Nephron progenitor cell (in vitro differentiated cells): ENCODE measurements around the gene ZNF501.

Source experiments
- DNase-seq: peaks from one replicate; pipeline ENCODE4 v3.0.0; 2021
- H3K27ac Mint-ChIP-seq: 2 replicates; pipeline ENCODE4 v1.8.0; 2021; ENCODE audit warnings: mild to moderate bottlenecking, moderate library complexity, mixed read lengths
- H3K27me3 Mint-ChIP-seq: 2 replicates; pipeline ENCODE4 v1.8.0; 2021; ENCODE audit warnings: mild to moderate bottlenecking, low read depth, mixed read lengths; ENCODE audit not compliant: poor library complexity
- H3K36me3 Mint-ChIP-seq: 2 replicates; pipeline ENCODE4 v1.8.0; 2021; ENCODE audit warnings: low read depth, mixed read lengths
- H3K4me1 Mint-ChIP-seq: 2 replicates; pipeline ENCODE4 v1.8.0; 2021; ENCODE audit warnings: mixed read lengths
- H3K4me3 Mint-ChIP-seq: 2 replicates; pipeline ENCODE4 v1.8.0; 2021; ENCODE audit warnings: mild to moderate bottlenecking, moderate library complexity, mixed read lengths
- H3K9me3 Mint-ChIP-seq: 2 replicates; pipeline ENCODE4 v1.8.0; 2021; ENCODE audit warnings: mild to moderate bottlenecking, moderate library complexity, mixed read lengths
- CTCF ChIP-seq: fragments of 200-600 bp; sonication (generic); IDR thresholded peaks from 2 replicates; pipeline ENCODE4 v1.5.0; 2021; ENCODE audit warnings: antibody characterized with exemption

The ZNF501 gene

DNA sequence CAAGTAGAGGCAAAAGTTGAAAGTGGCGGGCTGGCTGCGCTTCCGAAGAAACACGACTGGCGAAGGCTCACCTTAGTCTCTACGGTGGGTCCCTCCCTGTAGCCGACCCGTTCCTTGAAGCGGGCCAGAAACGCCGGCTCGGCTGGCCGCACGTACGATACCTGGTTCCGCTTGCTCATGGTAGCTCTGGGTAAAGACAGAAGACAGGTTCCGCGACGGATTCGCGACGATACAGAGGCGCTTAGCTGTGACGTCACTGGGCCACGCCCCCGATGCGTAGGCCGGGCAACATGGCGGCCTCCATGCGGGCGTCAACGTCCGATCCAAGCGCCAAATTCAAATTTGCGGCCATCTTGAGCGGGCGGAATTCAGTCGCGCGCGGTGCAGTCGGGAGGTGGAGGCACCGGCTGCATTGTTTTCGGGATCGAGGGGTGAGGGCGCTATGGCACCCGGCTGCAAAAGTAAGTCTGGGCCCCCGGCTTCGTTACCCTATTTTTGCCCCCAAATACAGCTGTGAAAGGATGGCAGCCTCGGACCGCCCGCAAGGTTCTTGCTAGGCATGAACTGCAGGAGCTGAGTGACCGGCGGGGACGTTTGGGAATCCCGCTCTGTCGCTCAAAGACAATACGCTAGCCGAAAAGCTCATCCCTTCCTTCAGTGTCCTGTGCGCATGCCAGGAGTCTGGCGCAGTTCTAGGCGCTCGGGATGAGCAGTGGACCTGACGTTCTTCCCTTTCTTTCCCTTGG, 32.2 kb downstream of the ZNF501 start, which contains the start of the genes KIAA1143 and KIF15:
KIAA1143 (minus strand) TSS at position 196 of the 746 bp plus-strand sequence; CDS start at position 179, 17 bp downstream.
KIF15 (plus strand) TSS at position 371 of the 746 bp plus-strand sequence; CDS start at position 443, 72 bp downstream.
- peaks cover 96% of the 10 kb centered on the region for H3K9me3 Mint-ChIP-seq

DNA sequence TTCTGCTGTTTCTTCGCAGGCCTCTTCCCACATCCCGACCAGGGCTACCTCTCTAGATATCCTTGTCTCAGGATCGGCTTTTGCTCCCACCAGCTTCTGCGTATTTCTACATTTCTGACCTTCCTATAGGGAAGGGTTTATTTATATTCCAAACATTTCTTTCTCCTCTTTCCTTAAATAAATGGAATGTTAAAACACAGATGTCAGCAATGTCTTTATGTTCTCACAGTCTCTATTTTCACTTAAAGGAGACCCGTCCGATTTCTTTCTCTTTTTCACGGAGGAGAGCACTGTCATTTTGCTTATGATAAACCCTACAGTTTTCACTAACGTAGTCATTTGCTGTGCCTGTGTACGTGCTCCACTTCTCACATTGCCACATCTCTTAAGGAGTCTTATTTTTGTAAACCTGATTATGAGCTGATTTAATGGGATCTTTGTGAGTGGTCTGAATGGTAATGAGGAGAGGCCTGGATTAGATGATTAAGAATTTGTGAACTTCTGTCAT, 32.8 kb downstream of the ZNF501 start:
- peaks cover 87% of the 10 kb centered on the region for H3K36me3 Mint-ChIP-seq
- TF ChIP-seq CTCF, result no peak
- DNase-seq, result no peak
- H3K9me3 Mint-ChIP-seq, result peaks cover 96% of the 10 kb centered on the region
- H3K27me3 Mint-ChIP-seq, result no peaks in the 10 kb centered on the region
- peak overlapping the region; percentile 91 for H3K4me3 Mint-ChIP-seq
- peaks cover 10% of the 10 kb centered on the region for H3K4me1 Mint-ChIP-seq
- H3K27ac Mint-ChIP-seq, result peak overlapping the region; percentile 71

More for the DNA sequence above, 32.2 kb downstream of the ZNF501 start, which contains the start of the genes KIAA1143 and KIF15:
- Mint-ChIP-seq H3K27me3 (no peaks in the 10 kb centered on the region), H3K27ac (peak within 1 kb of the TSS; percentile 71), H3K4me1 (peaks cover 10% of the 10 kb centered on the region), H3K36me3 (peaks cover 87% of the 10 kb centered on the region), H3K4me3 (peak within 1 kb of the TSS; percentile 91)
- peak; percentile 98 for DNase-seq
- TF ChIP-seq CTCF, result no peak

GRCh38 chr3:44762690-44763089, 33.3 kb downstream of the ZNF501 start:
- no peak for TF ChIP-seq CTCF
- no peak for DNase-seq
- peaks cover 10% of the 10 kb centered on the region for H3K4me1 Mint-ChIP-seq
- peaks cover 96% of the 10 kb centered on the region for H3K9me3 Mint-ChIP-seq
- H3K27ac Mint-ChIP-seq, result peak overlapping the region; percentile 71
- peaks cover 87% of the 10 kb centered on the region for H3K36me3 Mint-ChIP-seq
- peak overlapping the region; percentile 91 for H3K4me3 Mint-ChIP-seq
- H3K27me3 Mint-ChIP-seq, result no peaks in the 10 kb centered on the region

- TF ChIP-seq CTCF, result no peak
- Mint-ChIP-seq H3K4me1 (peaks cover 10% of the 10 kb centered on the region), H3K4me3 (peak overlapping the region; percentile 52), H3K27me3 (no peaks in the 10 kb centered on the region), H3K27ac (no peak overlapping the region), H3K9me3 (peaks cover 96% of the 10 kb centered on the region), H3K36me3 (peaks cover 87% of the 10 kb centered on the region)
- DNase-seq, result no peak
Observed at GRCh38 chr3:44764248-44764647, 34.8 kb downstream of the ZNF501 start.

DNA sequence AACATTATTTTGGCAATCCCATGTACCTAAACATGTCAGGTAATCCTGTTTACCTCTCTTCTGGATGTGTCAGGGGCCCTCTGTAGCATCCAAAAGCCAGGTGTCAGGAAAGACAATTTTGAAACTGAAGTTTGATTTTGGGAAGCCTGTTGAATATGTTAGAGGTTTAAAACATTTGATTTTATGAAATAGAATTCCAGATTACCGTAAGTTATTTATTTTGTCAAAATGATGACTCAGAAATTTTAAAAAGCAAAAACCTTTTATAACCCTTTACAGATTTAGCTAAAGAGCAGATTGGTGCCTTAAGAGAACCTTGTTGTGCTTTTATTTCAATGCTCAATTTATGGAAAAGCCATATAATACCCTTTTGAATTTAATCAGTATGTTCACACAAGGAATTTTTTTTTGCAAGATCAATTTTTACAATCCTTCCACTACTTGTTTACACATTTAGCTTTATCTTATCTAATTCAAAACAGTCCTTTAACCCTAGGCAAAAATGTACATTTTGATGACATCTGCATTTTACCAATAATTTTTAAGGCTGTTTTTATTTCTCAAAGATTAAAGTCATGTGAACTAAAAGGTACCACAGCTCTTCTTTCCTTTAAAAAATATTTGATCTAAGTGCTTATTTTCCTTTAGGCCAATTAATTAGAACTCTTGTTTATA, 42.1 kb downstream of the ZNF501 start:
- no peak for DNase-seq
- TF ChIP-seq CTCF, result no peak
- Mint-ChIP-seq H3K4me1 (no peaks in the 10 kb centered on the region), H3K36me3 (peaks cover 99% of the 10 kb centered on the region), H3K4me3 (no peak overlapping the region), H3K27ac (no peak overlapping the region), H3K27me3 (no peaks in the 10 kb centered on the region), H3K9me3 (peaks cover 88% of the 10 kb centered on the region)
